HEK293 (cell line): ENCODE measurements around the gene ARHGEF4.

ENCODE experiments used
- CTCF ChIA-PET: fragments of 350-600 bp; formaldehyde crosslinking; extraction: SDS; loops from one replicate; lab custom pipeline; 2021; ENCODE audit warnings: antibody characterized with exemption; lab: Yijun Ruan, JAX
- POLR2A ChIA-PET: fragments of 300-600 bp; formaldehyde crosslinking; extraction: SDS; loops from one replicate; lab custom pipeline; 2020; ENCODE audit warnings: antibody characterized with exemption, inconsistent platforms; lab: Yijun Ruan, JAX
- H3K27ac ChIP-seq: fragments of 200-500 bp; sonication (Bioruptor generic); 2 replicates; pipeline ENCODE4 v1.5.1; 2014; ENCODE audit warnings: low read depth, low read length, control low read depth, inconsistent platforms; ENCODE audit errors: extremely low read depth
- H3K36me3 ChIP-seq, 2 experiments: fragments of 200-500 bp in 1 of 2; sonication (Bioruptor generic) in 1 of 2; 1 replicate in 1 of 2; 2 replicates in 1 of 2; pipeline ENCODE4 v1.5.1; 2014 to 2017; ENCODE audit warnings: inconsistent platforms in 2 of 2, low read length in 2 of 2; ENCODE audit not compliant: control insufficient read depth in 2 of 2, insufficient read depth in 1 of 2
- H3K4me1 ChIP-seq: fragments of 200-500 bp; sonication (Bioruptor generic); 2 replicates; pipeline ENCODE4 v1.5.1; 2014; ENCODE audit warnings: mild to moderate bottlenecking, low read length, inconsistent platforms; ENCODE audit not compliant: control insufficient read depth, insufficient read depth
- H3K4me3 ChIP-seq: 2 replicates; pipeline ENCODE4 v1.5.1; 2011; ENCODE audit warnings: low read depth, mild to moderate bottlenecking, control low read depth, low read length, moderate library complexity
- H3K9me3 ChIP-seq: fragments of 200-500 bp; sonication (Bioruptor generic); 2 replicates; pipeline ENCODE4 v1.5.1; 2014; ENCODE audit warnings: low read depth, low read length, inconsistent platforms; ENCODE audit not compliant: control insufficient read depth, insufficient read depth
- BCL11A ChIP-seq: fragments of 450-650 bp; formaldehyde crosslinking; IDR thresholded peaks from 2 replicates; pipeline ENCODE4 v1.5.1; 2016; ENCODE audit warnings: low read depth, missing biosample characterization, missing genetic modification characterization
- SCRT2 ChIP-seq: fragments of 450-650 bp; formaldehyde crosslinking; IDR thresholded peaks from 2 replicates; pipeline ENCODE4 v1.5.1; 2016; ENCODE audit warnings: missing biosample characterization, missing genetic modification characterization
- SP2 ChIP-seq: fragments of 450-650 bp; formaldehyde crosslinking; IDR thresholded peaks from 2 replicates; pipeline ENCODE4 v1.5.1; 2016; ENCODE audit warnings: missing biosample characterization, missing genetic modification characterization
- SP3 ChIP-seq: fragments of 450-650 bp; formaldehyde crosslinking; IDR thresholded peaks from 2 replicates; pipeline ENCODE4 v1.5.1; 2016; ENCODE audit warnings: missing biosample characterization, missing genetic modification characterization
- ZBTB17 ChIP-seq: fragments of 450-650 bp; formaldehyde crosslinking; IDR thresholded peaks from 2 replicates; pipeline ENCODE4 v1.5.1; 2016; ENCODE audit warnings: missing biosample characterization, missing genetic modification characterization
- ZBTB20 ChIP-seq: fragments of 450-650 bp; formaldehyde crosslinking; IDR thresholded peaks from 2 replicates; pipeline ENCODE4 v1.5.1; 2016; ENCODE audit warnings: missing biosample characterization, missing genetic modification characterization
- ZBTB26 ChIP-seq: fragments of 450-650 bp; formaldehyde crosslinking; optimal IDR thresholded peaks from 2 replicates; pipeline ENCODE3; 2016; ENCODE audit warnings: missing biosample characterization, mild to moderate bottlenecking, missing genetic modification characterization
- ZBTB8A ChIP-seq: fragments of 450-650 bp; formaldehyde crosslinking; IDR thresholded peaks from 2 replicates; pipeline ENCODE4 v1.5.1; 2016; ENCODE audit warnings: missing biosample characterization, missing genetic modification characterization
- ZFHX2 ChIP-seq: fragments of 450-650 bp; formaldehyde crosslinking; conservative IDR thresholded peaks from 2 replicates; pipeline ENCODE4 v1.5.1; 2016; ENCODE audit warnings: missing biosample characterization, missing genetic modification characterization
- ZFP3 ChIP-seq: fragments of 450-650 bp; formaldehyde crosslinking; IDR thresholded peaks from 2 replicates; pipeline ENCODE4 v1.5.1; 2016; ENCODE audit warnings: low read depth, missing biosample characterization, missing genetic modification characterization
- ZNF140 ChIP-seq: fragments of 450-650 bp; formaldehyde crosslinking; IDR thresholded peaks from 2 replicates; pipeline ENCODE4 v1.5.1; 2016; ENCODE audit warnings: missing biosample characterization, missing genetic modification characterization
- ZNF16 ChIP-seq: fragments of 450-650 bp; formaldehyde crosslinking; IDR thresholded peaks from 2 replicates; pipeline ENCODE4 v1.5.1; 2016; ENCODE audit warnings: low read depth, missing biosample characterization, missing genetic modification characterization
- ZNF266 ChIP-seq: fragments of 450-650 bp; formaldehyde crosslinking; IDR thresholded peaks from 2 replicates; pipeline ENCODE4 v1.5.1; 2016; ENCODE audit warnings: missing biosample characterization, missing genetic modification characterization, low read depth
- ZNF292 ChIP-seq: fragments of 450-650 bp; formaldehyde crosslinking; IDR thresholded peaks from 2 replicates; pipeline ENCODE4 v1.5.1; 2016; ENCODE audit warnings: low read depth, missing biosample characterization, missing genetic modification characterization, borderline replicate concordance
- ZNF423 ChIP-seq: fragments of 450-650 bp; formaldehyde crosslinking; IDR thresholded peaks from 2 replicates; pipeline ENCODE4 v1.5.1; 2016; ENCODE audit warnings: missing biosample characterization, missing genetic modification characterization
- ZNF561 ChIP-seq: fragments of 450-650 bp; IDR thresholded peaks from 2 replicates; pipeline ENCODE4 v1.5.1; 2018; ENCODE audit warnings: missing biosample characterization, missing genetic modification characterization, borderline replicate concordance
- ZNF624 ChIP-seq: fragments of 450-650 bp; formaldehyde crosslinking; IDR thresholded peaks from 2 replicates; pipeline ENCODE4 v1.5.1; 2017; ENCODE audit warnings: missing biosample characterization, missing genetic modification characterization
- ZNF629 ChIP-seq: fragments of 450-650 bp; formaldehyde crosslinking; IDR thresholded peaks from 2 replicates; pipeline ENCODE4 v1.5.1; 2017; ENCODE audit warnings: missing biosample characterization, missing genetic modification characterization
- ZNF639 ChIP-seq: fragments of 450-650 bp; formaldehyde crosslinking; IDR thresholded peaks from 2 replicates; pipeline ENCODE4 v1.5.1; 2016; ENCODE audit warnings: missing biosample characterization, missing genetic modification characterization
- ZNF701 ChIP-seq: fragments of 450-650 bp; formaldehyde crosslinking; IDR thresholded peaks from 2 replicates; pipeline ENCODE4 v1.5.1; 2016; ENCODE audit warnings: missing biosample characterization, missing genetic modification characterization
- ZNF76 ChIP-seq: fragments of 450-650 bp; formaldehyde crosslinking; IDR thresholded peaks from 2 replicates; pipeline ENCODE4; 2016; ENCODE audit warnings: low read depth, missing biosample characterization, missing genetic modification characterization, borderline replicate concordance
- ZSCAN18 ChIP-seq: fragments of 450-650 bp; formaldehyde crosslinking; IDR thresholded peaks from 2 replicates; pipeline ENCODE4 v1.5.1; 2016; ENCODE audit warnings: missing biosample characterization, missing genetic modification characterization
- TF ChIP-seq, protein P1 (sequence below): sonication (generic); formaldehyde crosslinking; IDR thresholded peaks from 2 replicates; pipeline ENCODE4 v1.8.1; 2022; ENCODE audit warnings: mild to moderate bottlenecking, moderate library complexity, missing genetic modification reagents
- TF ChIP-seq, protein P2 (sequence below): fragments of 450-650 bp; formaldehyde crosslinking; IDR thresholded peaks from 2 replicates; pipeline ENCODE4 v1.5.1; 2016; ENCODE audit warnings: missing biosample characterization, missing genetic modification characterization

The ARHGEF4 gene, protein sequence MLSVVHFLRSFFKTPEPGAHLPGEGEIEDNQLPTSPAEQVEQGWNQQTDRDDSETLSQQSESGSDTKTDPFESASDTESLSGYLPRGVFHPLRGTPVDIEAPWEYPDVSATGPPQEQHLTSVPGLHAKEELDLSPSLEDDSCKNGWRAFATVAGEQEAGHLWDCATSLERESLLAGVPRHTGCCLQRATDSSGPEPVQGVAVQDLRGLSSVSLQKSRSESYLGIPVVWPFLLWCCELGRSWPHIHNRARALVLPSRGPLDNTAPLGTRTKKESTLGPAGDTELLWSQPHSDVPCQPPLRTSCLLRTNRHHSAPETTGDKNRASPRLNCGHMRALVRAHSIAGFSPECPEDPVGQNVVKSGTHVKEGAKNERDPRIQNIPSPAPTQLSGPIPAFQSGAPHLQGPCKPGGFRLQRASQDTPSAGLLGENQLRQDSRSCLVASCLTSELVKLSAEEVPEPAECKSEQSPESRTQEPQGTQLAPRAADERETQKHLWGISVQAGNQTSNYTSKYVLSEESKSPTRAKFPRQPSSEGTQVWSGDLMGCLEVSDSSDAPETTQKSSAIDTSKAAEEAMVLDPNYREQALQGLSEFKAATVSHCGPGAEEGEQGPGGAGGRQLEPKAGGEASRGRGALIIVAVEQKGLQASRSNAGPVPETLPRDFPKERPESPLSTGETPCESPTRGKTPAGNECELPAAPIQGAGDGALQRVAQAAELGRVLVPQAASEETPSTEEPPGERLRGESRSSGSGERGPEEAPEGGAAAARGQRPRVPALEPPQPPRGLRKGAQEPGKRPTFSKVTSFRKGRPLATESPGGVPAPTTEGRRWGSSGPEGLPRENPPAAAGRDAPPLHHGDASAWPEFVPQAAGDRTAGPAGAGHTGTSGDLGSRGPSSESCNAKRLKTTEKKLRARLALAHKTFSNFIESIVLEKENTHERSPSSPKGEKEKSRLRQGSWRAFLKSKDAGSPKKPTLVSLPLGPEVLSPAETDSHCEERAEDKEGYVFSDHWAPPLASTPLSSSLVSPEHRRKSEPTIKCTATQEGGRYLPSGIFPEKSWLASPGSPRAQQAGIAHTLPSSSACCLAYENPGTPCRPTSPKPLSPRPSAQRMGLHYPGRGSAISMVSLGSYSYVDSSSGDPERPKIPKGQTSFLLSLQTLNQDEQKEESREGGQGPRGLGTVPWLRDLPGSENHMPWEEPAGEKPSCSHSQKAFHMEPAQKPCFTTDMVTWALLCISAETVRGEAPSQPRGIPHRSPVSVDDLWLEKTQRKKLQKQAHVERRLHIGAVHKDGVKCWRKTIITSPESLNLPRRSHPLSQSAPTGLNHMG (N-terminal part only)

GRCh38 chr2:130836501-130837174 is at the start of gene ARHGEF4:
Gene ARHGEF4 (plus strand): TSS chr2:130836914. CDS start chr2:130836954, 40 bp downstream.
- H3K27ac ChIP-seq: peak within 1 kb of the TSS; percentile 41; the same call in 1 of the 2 replicates
- ChIA-PET POLR2A (interaction anchor here (1.0 kb wide), 1 partner anchor 39 kb away, joined by 5 read pairs; no protein-coding TSS in a partner anchor), CTCF (no interaction called here)
- H3K4me1 ChIP-seq: no peaks in the 10 kb centered on the region
- TF ChIP-seq ZNF624 (tag by site-specific recombination) (no peak), SP3 (tag by site-specific recombination) (peak; percentile 41; the same call in 1 of the 2 replicates), ZBTB8A (tag by site-specific recombination) (0 out of 2 replicates have a peak, but pooled peaks have one; percentile 15), ZBTB26 (tag by site-specific recombination) (peak; percentile 34), ZNF16 (tag by site-specific recombination) (no peak), ZFHX2 (tag by site-specific recombination) (0 out of 2 replicates have a peak, but pooled peaks have one; percentile 28), ZNF701 (tag by site-specific recombination) (no peak), ZNF76 (0 out of 2 replicates have a peak, but pooled peaks have one; percentile 27), ZNF561 (no peak), SP2 (tag by site-specific recombination) (peak; percentile 34), ZNF292 (tag by site-specific recombination) (no peak), ZNF423 (tag by site-specific recombination) (peak; percentile 52; the same call in 1 of the 2 replicates), ZBTB20 (tag by site-specific recombination) (peak; percentile 39; the same call in 1 of the 2 replicates)
- TF ChIP-seq, protein P1, sequence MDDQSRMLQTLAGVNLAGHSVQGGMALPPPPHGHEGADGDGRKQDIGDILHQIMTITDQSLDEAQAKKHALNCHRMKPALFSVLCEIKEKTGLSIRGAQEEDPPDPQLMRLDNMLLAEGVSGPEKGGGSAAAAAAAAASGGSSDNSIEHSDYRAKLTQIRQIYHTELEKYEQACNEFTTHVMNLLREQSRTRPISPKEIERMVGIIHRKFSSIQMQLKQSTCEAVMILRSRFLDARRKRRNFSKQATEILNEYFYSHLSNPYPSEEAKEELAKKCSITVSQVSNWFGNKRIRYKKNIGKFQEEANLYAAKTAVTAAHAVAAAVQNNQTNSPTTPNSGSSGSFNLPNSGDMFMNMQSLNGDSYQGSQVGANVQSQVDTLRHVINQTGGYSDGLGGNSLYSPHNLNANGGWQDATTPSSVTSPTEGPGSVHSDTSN (CRISPR knock-in tag): 0 out of 2 replicates have a peak, but pooled peaks have one; percentile 51
- TF ChIP-seq, protein P2, sequence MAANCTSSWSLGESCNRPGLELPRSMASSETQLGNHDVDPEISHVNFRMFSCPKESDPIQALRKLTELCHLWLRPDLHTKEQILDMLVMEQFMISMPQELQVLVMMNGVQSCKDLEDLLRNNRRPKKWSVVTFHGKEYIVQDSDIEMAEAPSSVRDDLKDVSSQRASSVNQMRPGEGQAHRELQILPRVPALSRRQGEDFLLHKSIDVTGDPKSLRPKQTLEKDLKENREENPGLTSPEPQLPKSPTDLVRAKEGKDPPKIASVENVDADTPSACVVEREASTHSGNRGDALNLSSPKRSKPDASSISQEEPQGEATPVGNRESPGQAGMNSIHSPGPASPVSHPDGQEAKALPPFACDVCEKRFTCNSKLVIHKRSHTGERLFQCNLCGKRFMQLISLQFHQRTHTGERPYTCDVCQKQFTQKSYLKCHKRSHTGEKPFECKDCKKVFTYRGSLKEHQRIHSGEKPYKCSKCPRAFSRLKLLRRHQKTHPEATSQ (tag by site-specific recombination): no peak
- peak within 1 kb of the TSS; percentile 41 for H3K4me3 ChIP-seq
- H3K9me3 ChIP-seq: no peaks in the 10 kb centered on the region
- no peaks in the 10 kb centered on the region for H3K36me3 ChIP-seq

- ChIA-PET POLR2A (no interaction called here), CTCF (no interaction called here)
- Histone ChIP-seq H3K9me3 (no peaks in the 10 kb centered on the region), H3K4me3 (no peak overlapping the region), H3K27ac (no peak overlapping the region), H3K4me1 (no peaks in the 10 kb centered on the region), H3K36me3 (no peaks in the 10 kb centered on the region)
- TF ChIP-seq ZFP3 (tag by site-specific recombination) (no peak), ZNF639 (no peak), ZSCAN18 (tag by site-specific recombination) (no peak), BCL11A (tag by site-specific recombination) (no peak), ZNF140 (no peak), ZNF266 (tag by site-specific recombination) (no peak), SCRT2 (tag by site-specific recombination) (no peak), ZBTB17 (tag by site-specific recombination) (no peak), ZNF629 (tag by site-specific recombination) (no peak)
These were observed 48.9 kb upstream of the ARHGEF4 start for GRCh38 chr2:130787841-130788240.
